PFSK-1 (cell line): ENCODE measurements around the gene RCC2.

Experiments
- FOXP2 ChIP-seq: optimal IDR thresholded peaks from 2 replicates; pipeline ENCODE3; 2011; ENCODE audit warnings: borderline replicate concordance, control low read depth, inconsistent platforms; ENCODE audit not compliant: insufficient read depth; ENCODE audit errors: extremely low read length, extremely low read depth
- POLR2AphosphoS5 ChIP-seq: IDR thresholded peaks from 2 replicates; pipeline ENCODE4 v1.6.1; 2012; ENCODE audit warnings: low read depth, mild to moderate bottlenecking, control low read depth, low read length, moderate library complexity
- REST ChIP-seq, 2 experiments: IDR thresholded peaks; 2 replicates each; pipeline versions ENCODE4 v1.6.1 to v1.8.0; 2011 to 2012; ENCODE audit warnings: low read depth in 2 of 2, low read length in 2 of 2, control low read depth in 1 of 2, inconsistent platforms in 1 of 2, mild to moderate bottlenecking in 1 of 2, moderate library complexity in 1 of 2; ENCODE audit not compliant: insufficient read depth in 1 of 2
- SIN3A ChIP-seq: IDR thresholded peaks from 2 replicates; pipeline ENCODE4 v1.6.1; 2012; ENCODE audit warnings: mild to moderate bottlenecking, low read length, moderate library complexity, borderline replicate concordance; ENCODE audit not compliant: insufficient read depth
- TAF1 ChIP-seq: IDR thresholded peaks from 2 replicates; pipeline ENCODE4 v1.6.1; 2012; ENCODE audit warnings: low read length, control low read depth, borderline replicate concordance; ENCODE audit not compliant: insufficient read depth

RCC2 gene

GRCh38 chr1:17432412-17432811 is 7.1 kb downstream of the RCC2 start:
- TF ChIP-seq POLR2AphosphoS5 (no peak), REST (IDR thresholded peaks at IDR 0.05; ENCODE audit: insufficient read depth in 1 of 2, low read depth in 2 of 2, low read length in 2 of 2) (no peak), FOXP2 (no peak), SIN3A (no peak), TAF1 (no peak)

GRCh38 chr1:17429183-17429582 is 10.3 kb downstream of the RCC2 start:
- TF ChIP-seq SIN3A = no peak
- no peak for TF ChIP-seq REST (IDR thresholded peaks at IDR 0.05; ENCODE audit: insufficient read depth in 1 of 2, low read depth in 2 of 2, low read length in 2 of 2)
- TF ChIP-seq TAF1 = no peak

- no peak for TF ChIP-seq SIN3A
- no peak for TF ChIP-seq TAF1
Observed at GRCh38 chr1:17427696-17428660, 11.5 kb downstream of the RCC2 start.

- no peak for TF ChIP-seq FOXP2
- TF ChIP-seq POLR2AphosphoS5 = no peak
- TF ChIP-seq TAF1 = no peak
- TF ChIP-seq SIN3A = no peak
- TF ChIP-seq REST (IDR thresholded peaks at IDR 0.05; ENCODE audit: insufficient read depth in 1 of 2, low read depth in 2 of 2, low read length in 2 of 2) = no peak
Observed at GRCh38 chr1:17425806-17426600, 13.5 kb downstream of the RCC2 start.

- TF ChIP-seq FOXP2 (no peak), POLR2AphosphoS5 (no peak), TAF1 (no peak), REST (IDR thresholded peaks at IDR 0.05; ENCODE audit: insufficient read depth in 1 of 2, low read depth in 2 of 2, low read length in 2 of 2) (no peak), SIN3A (no peak)
Observed at GRCh38 chr1:17423781-17424245, 15.7 kb downstream of the RCC2 start.
